Pancreas (tissue), 10 donors: Measurements from ENCODE around the gene GPSM1. TPM values are rescaled to one million over a fixed set of nuclear protein-coding genes. Genes with fewer than 3 reads are reported as not detected.

Experiments
- ATAC-seq, 4 donors: fragments of 200-7000 bp; cut with Tn5 transposase; one replicate each; pipeline versions ENCODE4 v1.8.0 to v1.9.1; 2020; ENCODE audit warnings: mild to moderate bottlenecking in 4 of 4, moderate library complexity in 4 of 4
- DNase-seq, 6 donors: peaks; one replicate each; pipeline ENCODE4 v3.0.0-alpha.2; 2020
- FAIRE-seq: peaks from 2 replicates; lab custom pipeline; 2012; peaks lifted over from hg19 to GRCh38; lab: Jason Lieb, UNC
- H3K27ac ChIP-seq, 4 donors: fragments of 200-600 bp; sonication (generic); 1 replicate in 3 of 4; 2 replicates in 1 of 4; pipeline versions ENCODE4 v1.5.0 to v1.8.0; 2020
- H3K27me3 ChIP-seq, 4 donors: fragments of 200-600 bp; one replicate each; pipeline ENCODE4 v1.8.0; 2021
- H3K36me3 ChIP-seq, 3 donors: fragments of 200-600 bp; sonication (generic) in 1 of 3; one replicate each; pipeline versions ENCODE4 v1.5.0 to v1.8.0; 2020 to 2021
- H3K4me1 ChIP-seq, 3 donors: fragments of 200-600 bp; one replicate each; pipeline ENCODE4 v1.8.0; 2021
- H3K4me3 ChIP-seq, 4 donors: fragments of 200-600 bp; sonication (generic) in 2 of 4; one replicate each; pipeline versions ENCODE4 v1.5.0 to v1.8.0; 2020 to 2021
- H3K9me3 ChIP-seq, 4 donors: fragments of 200-600 bp; one replicate each; pipeline ENCODE4 v1.8.0; 2021
- WGBS, 2 donors: extraction: QIAGEN DNeasy Blood & Tissue Kit; methylation state at CpG; one replicate each; pipeline ENCODE4 v1.1.7; 2013; 5-methylcytosine and 5-hydroxymethylcytosine counted together
- intact Hi-C, 3 donors: fragments of 100-400 bp; cut with DNase I; formaldehyde crosslinking; loops; one replicate each; pipeline versions ENCODE4 v1.11.1 to v1.14.2; 2022
- polyA plus RNA-seq, 2 donors: library from polyadenylated mRNA; stranded (reverse); fragments of 200-250 nt; gene quantifications; one replicate each; pipeline ENCODE4 v1.2.3, GENCODE V29; 2013
- total RNA-seq, 6 donors: library from RNA; stranded (reverse); fragmentation: NEBNext Ultra II Directional in 4 of 6; extraction: Animal tissue kit (Norgen Biotek cat#: 25700) in 4 of 6; gene quantifications; one replicate each; pipeline versions ENCODE4 v1.2.1 to v1.2.4, GENCODE V29; 2021 to 2023
- TF ChIP-seq, protein P1 (sequence below), 4 donors: fragments of 200-600 bp; sonication (generic) in 3 of 4; IDR thresholded peaks; one replicate each; pipeline versions ENCODE4 v1.5.0 to v1.8.0; 2021; ENCODE audit warnings: antibody characterized with exemption in 4 of 4
- donor health status: healthy with polysubstance abuse.
- donor health status: DM: no; HTN: no; CAD: no; lungs with moderate emphysema.
- donor health status: DM: no; HTN: no; CAD: no.
- donor health status: control.
- donor health status: control.
- donor health status: Bipolar disorder and iron deficiency.
- donor health status: DM: yes; HTN: yes; CAD: no.
- donor health status: DM: no; HTN: no; CAD: no.
- donor health status: DM: no; HTN: no; CAD: no.
- donor health status: DM: yes; HTN: yes; CAD: no.

GPSM1 gene
- total and polyA plus RNA-seq, 8 donors = 6.8 to 54.4 (median 12.6) TPM

GRCh38 chr9:136306211-136307208, 20.8 kb upstream of the GPSM1 start:
- no peak for FAIRE-seq
- Histone ChIP-seq H3K4me1 (no peaks in the 10 kb centered on the region), H3K4me3 (no peak overlapping the region), H3K9me3 (no peaks in the 10 kb centered on the region), H3K36me3 (no peaks in the 10 kb centered on the region), H3K27me3 (no peaks in the 10 kb centered on the region), H3K27ac (no peak overlapping the region)
- intact Hi-C loops = no loop called here
- DNase-seq = peak in 2 of 6 donors; percentile 26 to 70
- no peak for ATAC-seq
- TF ChIP-seq, protein P1, sequence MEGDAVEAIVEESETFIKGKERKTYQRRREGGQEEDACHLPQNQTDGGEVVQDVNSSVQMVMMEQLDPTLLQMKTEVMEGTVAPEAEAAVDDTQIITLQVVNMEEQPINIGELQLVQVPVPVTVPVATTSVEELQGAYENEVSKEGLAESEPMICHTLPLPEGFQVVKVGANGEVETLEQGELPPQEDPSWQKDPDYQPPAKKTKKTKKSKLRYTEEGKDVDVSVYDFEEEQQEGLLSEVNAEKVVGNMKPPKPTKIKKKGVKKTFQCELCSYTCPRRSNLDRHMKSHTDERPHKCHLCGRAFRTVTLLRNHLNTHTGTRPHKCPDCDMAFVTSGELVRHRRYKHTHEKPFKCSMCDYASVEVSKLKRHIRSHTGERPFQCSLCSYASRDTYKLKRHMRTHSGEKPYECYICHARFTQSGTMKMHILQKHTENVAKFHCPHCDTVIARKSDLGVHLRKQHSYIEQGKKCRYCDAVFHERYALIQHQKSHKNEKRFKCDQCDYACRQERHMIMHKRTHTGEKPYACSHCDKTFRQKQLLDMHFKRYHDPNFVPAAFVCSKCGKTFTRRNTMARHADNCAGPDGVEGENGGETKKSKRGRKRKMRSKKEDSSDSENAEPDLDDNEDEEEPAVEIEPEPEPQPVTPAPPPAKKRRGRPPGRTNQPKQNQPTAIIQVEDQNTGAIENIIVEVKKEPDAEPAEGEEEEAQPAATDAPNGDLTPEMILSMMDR (IDR thresholded peaks at IDR 0.05) = no peak
- 53 to 63% methylated on average over 34 of the region's 34 CpGs for WGBS, 2 donors

GRCh38 chr9:136307215-136307750, 20.1 kb upstream of the GPSM1 start:
- no peaks in the 10 kb centered on the region for H3K27me3 ChIP-seq
- DNase-seq (no peak), FAIRE-seq (no peak), ATAC-seq (no peak)
- no peaks in the 10 kb centered on the region for H3K9me3 ChIP-seq
- no peak overlapping the region for H3K27ac ChIP-seq
- TF ChIP-seq, protein P1 (IDR thresholded peaks at IDR 0.05) = no peak
- 57 to 70% methylated on average over 4 of the region's 4 CpGs for WGBS, 2 donors
- H3K4me1 ChIP-seq = no peaks in the 10 kb centered on the region
- no peaks in the 10 kb centered on the region for H3K36me3 ChIP-seq
- H3K4me3 ChIP-seq = no peak overlapping the region
- intact Hi-C loops = no loop called here

GRCh38 chr9:136308006-136308701, 19.2 kb upstream of the GPSM1 start:
- intact Hi-C loops = no loop called here
- Histone ChIP-seq H3K27me3 (no peaks in the 10 kb centered on the region), H3K4me3 (no peak overlapping the region), H3K9me3 (no peaks in the 10 kb centered on the region), H3K36me3 (no peaks in the 10 kb centered on the region), H3K27ac (no peak overlapping the region), H3K4me1 (no peaks in the 10 kb centered on the region)
- FAIRE-seq (no peak), ATAC-seq (no peak), DNase-seq (no peak)
- WGBS, 2 donors = 57 to 69% methylated on average over 4 of the region's 4 CpGs
- TF ChIP-seq, protein P1 (IDR thresholded peaks at IDR 0.05) = no peak

DNA sequence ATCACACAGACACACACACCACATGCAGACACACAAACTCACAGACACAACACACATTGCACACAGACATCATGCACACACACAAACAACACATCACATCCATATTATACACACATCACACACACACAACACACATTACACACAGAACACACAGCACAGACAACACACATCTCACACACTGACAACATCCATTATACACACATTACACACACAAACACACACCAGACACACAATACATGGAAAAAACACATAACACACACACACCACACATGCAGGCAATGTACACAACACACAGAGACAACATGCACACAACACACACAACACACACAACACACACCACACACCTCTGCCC, 18.7 kb upstream of the GPSM1 start:
- TF ChIP-seq, protein P1 (IDR thresholded peaks at IDR 0.05) = no peak
- H3K4me3 ChIP-seq = no peak overlapping the region
- H3K4me1 ChIP-seq = no peaks in the 10 kb centered on the region
- no peaks in the 10 kb centered on the region for H3K27me3 ChIP-seq
- no peaks in the 10 kb centered on the region for H3K36me3 ChIP-seq
- intact Hi-C loops = no loop called here
- DNase-seq (no peak), ATAC-seq (no peak), FAIRE-seq (no peak)
- H3K27ac ChIP-seq = no peak overlapping the region
- no peaks in the 10 kb centered on the region for H3K9me3 ChIP-seq
